Measurements from ENCODE around the gene OTOGL.
A peak's percentile ranks its signal among the peaks of the same experiment; 100 is the strongest.
"Not testable (repeated sequence)": the region's sequence is repeated elsewhere in the genome, so short reads cannot be mapped to it uniquely, and the experiment has no call there.

The OTOGL gene

DNA sequence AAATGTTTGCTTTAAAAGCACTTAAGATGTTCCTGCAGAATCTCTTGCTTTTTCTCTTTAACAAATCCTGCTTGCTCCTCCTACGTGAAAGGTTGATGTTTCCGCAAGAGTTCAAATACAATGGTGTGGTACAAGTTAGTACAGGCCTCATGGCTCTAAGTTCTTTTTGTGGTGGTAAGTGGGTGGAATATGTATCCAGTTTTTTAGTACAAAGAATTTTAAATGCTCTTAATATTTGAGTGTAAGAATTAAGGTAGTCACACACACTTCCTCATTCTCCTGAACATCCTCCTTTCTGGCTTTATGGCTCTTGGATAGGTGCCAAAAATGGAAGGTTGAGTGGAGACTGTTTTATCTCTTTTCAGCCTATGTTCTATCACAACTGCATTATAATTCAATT, 1.8 kb downstream of the OTOGL start:
- no peaks in the 10 kb centered on the region for H3K9me3 Mint-ChIP-seq
- no peak overlapping the region for H3K4me3 Mint-ChIP-seq
- no peak overlapping the region for H3K27ac Mint-ChIP-seq
- H3K36me3 Mint-ChIP-seq, result no peaks in the 10 kb centered on the region
- no peak for DNase-seq (ENCODE audit: low spot score in 2 of 2)
- no peaks in the 10 kb centered on the region for H3K4me1 Mint-ChIP-seq
- ATAC-seq, result no peak

DNA sequence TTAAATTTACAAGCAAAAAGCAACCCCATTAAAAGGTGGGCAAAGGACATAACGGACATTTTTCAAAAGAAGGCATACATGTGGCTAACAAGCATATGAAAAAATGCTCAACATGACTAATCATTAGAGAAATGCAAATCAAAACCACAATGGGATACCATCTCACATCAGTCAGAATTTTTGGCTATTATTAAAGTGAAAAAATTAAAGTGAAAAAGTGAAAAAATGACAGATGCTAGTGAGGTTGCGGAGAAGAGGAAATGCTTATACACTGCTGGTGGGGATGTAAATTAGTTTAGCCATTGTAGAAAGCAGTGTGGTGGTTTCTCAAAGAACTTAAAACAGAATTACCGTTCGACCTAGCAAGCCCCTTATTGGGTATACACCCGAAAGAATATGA, 7.9 kb downstream of the OTOGL start:
- no peaks in the 10 kb centered on the region for H3K9me3 Mint-ChIP-seq
- no peak overlapping the region for H3K27ac Mint-ChIP-seq
- no peak for ATAC-seq
- no peaks in the 10 kb centered on the region for H3K36me3 Mint-ChIP-seq
- H3K4me1 Mint-ChIP-seq, result no peaks in the 10 kb centered on the region
- H3K4me3 Mint-ChIP-seq, result no peak overlapping the region
- DNase-seq (ENCODE audit: low spot score in 2 of 2), result no peak

GRCh38 chr12:80116735-80117134, 17.4 kb downstream of the OTOGL start:
- no peak overlapping the region for H3K4me3 Mint-ChIP-seq
- no peak overlapping the region for H3K27ac Mint-ChIP-seq
- no peak for DNase-seq (ENCODE audit: low spot score in 2 of 2)
- H3K36me3 Mint-ChIP-seq, result no peaks in the 10 kb centered on the region
- H3K9me3 Mint-ChIP-seq, result peaks cover 10% of the 10 kb centered on the region
- no peak for ATAC-seq
- H3K4me1 Mint-ChIP-seq, result no peaks in the 10 kb centered on the region

DNA sequence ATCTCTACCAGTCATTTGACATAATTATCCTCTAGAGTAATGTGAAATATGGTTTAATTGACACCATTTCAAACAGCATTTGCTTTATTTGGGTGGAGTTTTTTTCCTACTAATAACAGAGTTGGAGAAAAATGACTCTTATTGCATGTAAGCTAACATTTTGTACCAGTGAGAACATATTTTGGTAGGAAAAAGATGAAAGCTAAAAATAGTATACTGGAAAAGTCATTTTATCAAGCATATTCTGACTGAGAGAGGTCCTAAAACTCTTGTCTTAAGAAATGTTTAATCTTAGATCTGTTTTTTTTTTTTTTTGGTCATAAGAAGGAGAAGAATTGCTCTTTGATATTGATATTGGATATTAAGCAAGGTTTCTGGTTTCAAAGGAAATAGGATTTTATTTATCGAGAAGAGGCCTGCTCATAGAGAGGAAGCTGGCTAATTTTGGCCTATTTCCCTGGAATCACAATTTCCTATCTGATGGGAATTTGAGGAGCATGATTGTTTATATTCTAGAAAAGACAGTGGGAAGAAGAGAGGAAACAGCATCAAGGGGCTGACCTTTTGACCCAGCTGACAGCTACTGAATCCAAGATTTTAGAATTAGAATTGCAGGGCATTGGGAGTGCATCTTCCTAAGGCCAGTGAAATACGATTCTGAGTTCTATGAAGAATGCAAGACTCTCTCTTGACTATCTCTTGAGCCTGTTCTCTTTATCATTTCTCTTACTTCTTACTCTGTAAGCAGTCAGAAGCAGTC, 19.4 kb downstream of the OTOGL start:
- ATAC-seq (no peak), DNase-seq (ENCODE audit: low spot score in 2 of 2) (no peak)
- no peak overlapping the region for H3K27ac Mint-ChIP-seq
- H3K4me3 Mint-ChIP-seq, result no peak overlapping the region
- no peaks in the 10 kb centered on the region for H3K36me3 Mint-ChIP-seq
- no peaks in the 10 kb centered on the region for H3K4me1 Mint-ChIP-seq
- peaks cover 2% of the 10 kb centered on the region for H3K9me3 Mint-ChIP-seq

DNA sequence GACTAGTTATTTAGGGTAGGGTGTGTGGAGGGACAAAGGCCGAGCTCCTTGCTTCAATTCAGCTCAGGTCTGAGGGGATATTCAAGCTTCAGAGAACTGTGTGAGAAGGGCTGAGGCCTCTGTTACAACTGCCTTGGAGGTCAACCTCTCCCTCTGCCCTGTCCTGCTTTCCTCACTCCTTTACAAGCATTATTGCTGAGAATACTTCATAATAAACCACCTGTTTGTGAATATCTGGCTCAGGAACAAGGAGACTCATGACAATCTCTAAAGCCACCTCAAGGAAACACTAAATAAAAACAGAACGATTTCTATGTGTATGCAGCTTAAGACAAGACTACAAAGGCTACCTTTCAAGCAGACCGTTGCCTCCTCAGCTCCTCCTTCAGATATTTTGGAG, 21.7 kb downstream of the OTOGL start:
- Mint-ChIP-seq H3K27ac (no peak overlapping the region), H3K36me3 (no peaks in the 10 kb centered on the region)
- ATAC-seq, result no peak

GRCh38 chr12:80121661-80122060, 22.3 kb downstream of the OTOGL start:
- no peak overlapping the region for H3K4me3 Mint-ChIP-seq
- H3K27ac Mint-ChIP-seq, result no peak overlapping the region
- H3K9me3 Mint-ChIP-seq, result no peaks in the 10 kb centered on the region
- no peak for ATAC-seq
- DNase-seq (ENCODE audit: low spot score in 2 of 2), result no peak
- H3K4me1 Mint-ChIP-seq, result no peaks in the 10 kb centered on the region
- no peaks in the 10 kb centered on the region for H3K36me3 Mint-ChIP-seq

More for the DNA sequence above, 21.7 kb downstream of the OTOGL start:
- no peaks in the 10 kb centered on the region for H3K9me3 Mint-ChIP-seq
- no peaks in the 10 kb centered on the region for H3K4me1 Mint-ChIP-seq
- DNase-seq (ENCODE audit: low spot score in 2 of 2), result no peak
- H3K4me3 Mint-ChIP-seq, result no peak overlapping the region

- Mint-ChIP-seq H3K36me3 (no peaks in the 10 kb centered on the region), H3K4me1 (no peaks in the 10 kb centered on the region), H3K4me3 (no peak overlapping the region), H3K9me3 (peaks cover 3% of the 10 kb centered on the region), H3K27ac (no peak overlapping the region)
- no peak for DNase-seq (ENCODE audit: low spot score in 2 of 2)
- ATAC-seq, result no peak
Measured at GRCh38 chr12:80129895-80130530, 30.7 kb downstream of the OTOGL start.

GRCh38 chr12:80135624-80136023, 36.3 kb downstream of the OTOGL start:
- DNase-seq (ENCODE audit: low spot score in 2 of 2), result no peak
- H3K4me3 Mint-ChIP-seq, result no peak overlapping the region

GRCh38 chr12:80140005-80140404, 40.7 kb downstream of the OTOGL start:
- no peaks in the 10 kb centered on the region for H3K4me1 Mint-ChIP-seq
- H3K4me3 Mint-ChIP-seq, result no peak overlapping the region
- no peaks in the 10 kb centered on the region for H3K9me3 Mint-ChIP-seq
- ATAC-seq (no peak), DNase-seq (ENCODE audit: low spot score in 2 of 2) (no peak)
- no peaks in the 10 kb centered on the region for H3K36me3 Mint-ChIP-seq
- H3K27ac Mint-ChIP-seq, result no peak overlapping the region

More at GRCh38 chr12:80135624-80136023, 36.3 kb downstream of the OTOGL start:
- no peaks in the 10 kb centered on the region for H3K4me1 Mint-ChIP-seq
- no peak for ATAC-seq
- no peak overlapping the region for H3K27ac Mint-ChIP-seq
- H3K9me3 Mint-ChIP-seq, result no peaks in the 10 kb centered on the region
- no peaks in the 10 kb centered on the region for H3K36me3 Mint-ChIP-seq

DNA sequence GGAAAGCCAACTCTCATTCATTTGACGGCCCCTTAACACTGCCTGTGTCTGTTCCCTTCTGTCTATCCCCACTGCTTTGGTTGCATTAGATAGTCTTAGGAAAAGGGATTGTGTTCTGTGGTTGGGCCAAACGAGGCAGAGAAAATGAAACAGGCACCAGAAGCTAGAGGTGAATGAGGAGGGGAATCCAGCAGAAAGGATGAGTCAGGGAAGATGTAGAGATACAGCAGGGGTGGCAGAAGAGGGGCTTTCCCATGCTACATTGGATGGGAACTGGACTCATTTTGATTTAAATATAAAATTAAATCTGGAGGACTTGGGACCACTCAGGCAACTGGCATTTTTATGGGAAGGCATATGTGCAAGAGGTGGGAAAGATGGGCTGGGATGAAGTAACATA, 43.3 kb downstream of the OTOGL start:
- Mint-ChIP-seq H3K4me1 (no peaks in the 10 kb centered on the region), H3K36me3 (no peaks in the 10 kb centered on the region), H3K9me3 (no peaks in the 10 kb centered on the region), H3K27ac (no peak overlapping the region), H3K4me3 (no peak overlapping the region)
- ATAC-seq (peak; percentile 50), DNase-seq (ENCODE audit: low spot score in 2 of 2) (no peak)

GRCh38 chr12:80143537-80143936, 44.2 kb downstream of the OTOGL start:
- DNase-seq (ENCODE audit: low spot score in 2 of 2) (no peak), ATAC-seq (no peak)
- H3K36me3 Mint-ChIP-seq, result no peaks in the 10 kb centered on the region
- H3K27ac Mint-ChIP-seq, result no peak overlapping the region
- no peaks in the 10 kb centered on the region for H3K9me3 Mint-ChIP-seq
- H3K4me3 Mint-ChIP-seq, result no peak overlapping the region
- H3K4me1 Mint-ChIP-seq, result no peaks in the 10 kb centered on the region

DNA sequence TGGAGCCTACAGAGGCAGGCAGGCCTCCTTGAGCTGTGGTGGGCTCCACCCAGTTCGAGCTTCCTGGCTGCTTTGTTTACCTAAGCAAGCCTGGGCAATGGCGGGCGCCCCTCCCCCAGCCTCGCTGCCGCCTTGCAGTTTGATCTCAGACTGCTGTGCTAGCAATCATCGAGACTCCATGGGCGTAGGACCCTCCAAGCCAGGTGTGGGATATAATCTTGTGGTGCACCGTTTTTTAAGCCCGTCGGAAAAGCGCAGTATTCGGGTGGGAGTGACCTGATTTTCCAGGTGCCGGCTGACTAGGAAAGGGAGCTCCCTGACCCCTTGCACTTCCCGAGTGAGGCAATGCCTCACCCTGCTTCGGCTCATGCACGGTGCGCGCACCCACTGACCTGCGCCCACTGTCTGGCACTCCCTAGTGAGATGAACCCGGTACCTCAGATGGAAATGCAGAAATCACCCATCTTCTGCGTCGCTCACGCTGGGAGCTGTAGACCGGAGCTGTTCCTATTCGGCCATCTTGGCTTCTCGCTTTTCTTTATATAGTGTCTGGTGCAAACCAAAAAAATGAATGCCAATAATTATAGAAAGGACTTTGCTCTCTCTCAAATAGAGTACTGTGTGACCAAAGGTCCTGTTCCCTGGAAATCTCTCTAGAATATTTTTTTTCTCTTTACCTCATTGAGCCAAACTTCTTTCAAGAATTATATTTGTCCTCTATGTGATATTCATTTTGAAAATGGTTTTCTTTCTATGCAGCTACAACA, 50.4 kb downstream of the OTOGL start:
- not testable (repeated sequence) for DNase-seq (ENCODE audit: low spot score in 2 of 2); H3K27ac Mint-ChIP-seq; ATAC-seq; H3K4me1 Mint-ChIP-seq; H3K36me3 Mint-ChIP-seq; H3K9me3 Mint-ChIP-seq; H3K4me3 Mint-ChIP-seq

- H3K9me3 Mint-ChIP-seq, result no peaks in the 10 kb centered on the region
- ATAC-seq (no peak), DNase-seq (ENCODE audit: low spot score in 2 of 2) (no peak)
- no peaks in the 10 kb centered on the region for H3K36me3 Mint-ChIP-seq
- H3K27ac Mint-ChIP-seq, result no peak overlapping the region
- H3K4me1 Mint-ChIP-seq, result no peaks in the 10 kb centered on the region
- H3K4me3 Mint-ChIP-seq, result no peak overlapping the region
Measured at GRCh38 chr12:80151131-80151530, 51.8 kb downstream of the OTOGL start.

DNA sequence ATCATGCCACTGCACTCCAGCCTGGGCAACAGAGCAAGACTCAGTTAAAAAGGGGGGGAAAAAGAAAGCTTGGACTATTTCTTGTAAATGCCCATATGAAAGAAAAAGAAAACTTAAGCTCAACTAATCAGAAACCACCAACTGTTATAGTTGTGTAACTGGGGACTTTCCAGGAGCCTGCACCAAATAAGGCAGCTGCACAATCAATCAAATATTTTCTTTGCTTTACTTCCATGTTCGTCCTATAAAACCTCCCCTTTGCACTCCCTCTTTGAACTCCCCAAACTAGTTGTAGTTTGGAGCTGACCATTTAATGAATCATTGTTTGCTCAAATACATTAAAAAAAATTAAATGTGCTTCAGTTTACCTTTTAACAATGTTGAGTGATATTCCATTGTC, 54.9 kb downstream of the OTOGL start:
- Mint-ChIP-seq H3K4me3 (no peak overlapping the region), H3K9me3 (no peaks in the 10 kb centered on the region), H3K4me1 (no peaks in the 10 kb centered on the region), H3K36me3 (no peaks in the 10 kb centered on the region), H3K27ac (no peak overlapping the region)
- ATAC-seq (no peak), DNase-seq (ENCODE audit: low spot score in 2 of 2) (no peak)

GRCh38 chr12:80156306-80156705, 57.0 kb downstream of the OTOGL start:
- no peak for ATAC-seq
- Mint-ChIP-seq H3K9me3 (no peaks in the 10 kb centered on the region), H3K4me3 (no peak overlapping the region), H3K4me1 (no peaks in the 10 kb centered on the region), H3K27ac (no peak overlapping the region), H3K36me3 (no peaks in the 10 kb centered on the region)
- no peak for DNase-seq (ENCODE audit: low spot score in 2 of 2)

DNA sequence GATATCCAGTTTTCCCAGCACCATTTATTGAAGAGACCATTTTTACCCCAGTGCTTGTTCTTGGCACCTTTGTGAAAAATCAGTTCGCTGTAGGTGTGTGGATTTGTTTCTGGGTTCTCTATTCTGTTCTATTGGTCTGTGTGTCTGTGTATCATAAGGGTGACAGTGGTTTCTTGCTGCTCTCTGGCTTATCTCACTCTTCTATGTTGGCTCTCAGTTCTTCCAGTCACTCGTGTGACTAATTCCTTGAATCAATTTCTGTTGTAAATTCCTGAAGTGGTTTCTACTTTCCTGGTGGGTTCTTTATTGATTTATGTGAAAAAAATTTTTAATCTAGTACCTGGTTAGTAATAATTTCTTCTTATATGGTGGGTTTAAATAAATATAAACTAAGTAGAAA, 58.3 kb downstream of the OTOGL start:
- Mint-ChIP-seq H3K27ac (no peak overlapping the region), H3K4me1 (no peaks in the 10 kb centered on the region), H3K4me3 (no peak overlapping the region), H3K36me3 (no peaks in the 10 kb centered on the region), H3K9me3 (no peaks in the 10 kb centered on the region)
- no peak for ATAC-seq
- DNase-seq (ENCODE audit: low spot score in 2 of 2), result no peak

All from stimulated activated effector memory CD8-positive, alpha-beta T cell treated with anti-CD3 and anti-CD28 coated beads, Interleukin-12 subunit alpha, Interleukin-12 subunit beta, amount 100 ng/mL, for 72 hours (primary cell).